HCT116 (cell line): ENCODE results near the gene RCOR1. TPM values are rescaled to one million over a fixed set of nuclear protein-coding genes. Genes with fewer than 3 reads are reported as not detected.

ENCODE experiments used
- ATAC-seq: fragments of 200-7000 bp; cut with Tn5 transposase; 2 replicates; pipeline ENCODE4 v1.9.1; 2020; ENCODE audit warnings: mild to moderate bottlenecking, moderate library complexity
- BruUV-seq: library from RNA; stranded (reverse); fragments of 400-500 nt; replicated peaks from 2 replicates; lab custom pipeline; 2021; lab: Mats Ljungman, UMichigan
- CTCF ChIA-PET: fragments of 300-600 bp; sonication (Branson Sonifier 250); formaldehyde crosslinking; loops from one replicate; lab custom pipeline; 2021; ENCODE audit warnings: antibody characterized with exemption; lab: Charles Lee
- POLR2A ChIA-PET: fragments of 300-600, 350-600 bp; sonication (Branson Sonifier 250); formaldehyde crosslinking; loops from one replicate; lab custom pipeline; 2021; ENCODE audit warnings: antibody characterized with exemption; lab: Charles Lee
- RAD21 ChIA-PET, 2 experiments: fragments of 300-600 bp; sonication (Branson Sonifier 250); formaldehyde crosslinking; loops; one replicate each; lab custom pipeline; 2023; ENCODE audit warnings: low total read pairs in 2 of 2; ENCODE audit not compliant: uncharacterized antibody in 2 of 2, unreplicated experiment in 2 of 2, low non-redundant PET in 1 of 2; lab: Charles Lee
- DNase-seq: peaks from one replicate; pipeline ENCODE4 v3.0.0-alpha.2; 2010; ENCODE audit warnings: low read depth, low spot score
- H2AFZ ChIP-seq: fragments of 200-600 bp; shearing (Covaris generic), sonication (generic); 2 replicates; pipeline ENCODE4 v1.6.1; 2017; ENCODE audit warnings: low read depth, mixed run types, mixed read lengths, antibody characterized with exemption, low read length; ENCODE audit not compliant: poor library complexity, severe bottlenecking
- H3K27ac ChIP-seq: 2 replicates; pipeline ENCODE4 v1.5.1; 2012; ENCODE audit warnings: low read depth, low read length
- H3K27me3 ChIP-seq: fragments of 200-600 bp; sonication (generic); 2 replicates; pipeline ENCODE4 v1.6.1; 2016; ENCODE audit warnings: mixed run types, low read length, mixed read lengths; ENCODE audit not compliant: insufficient read depth
- H3K36me3 ChIP-seq, 2 experiments: fragments of 200-500 bp in 1 of 2; fragments of 200-600 bp in 1 of 2; sonication (Bioruptor generic) in 1 of 2; sonication (generic) in 1 of 2; 2 replicates each; pipeline versions ENCODE4 v1.5.1 to v1.6.1; 2014 to 2016; ENCODE audit warnings: low read length in 2 of 2, inconsistent platforms in 1 of 2, mixed read lengths in 1 of 2, mixed run types in 1 of 2; ENCODE audit not compliant: insufficient read depth in 2 of 2, control insufficient read depth in 1 of 2
- H3K4me1 ChIP-seq, 2 experiments: fragments of 200-600 bp in 1 of 2; sonication (generic) in 1 of 2; 2 replicates each; pipeline versions ENCODE4 v1.5.1 to v1.6.1; 2012 to 2017; ENCODE audit warnings: low read length in 2 of 2, inconsistent platforms in 1 of 2, mild to moderate bottlenecking in 1 of 2, mixed read lengths in 1 of 2, mixed run types in 1 of 2, moderate library complexity in 1 of 2; ENCODE audit not compliant: insufficient read depth in 2 of 2, control insufficient read depth in 1 of 2
- H3K4me2 ChIP-seq: fragments of 200-600 bp; sonication (generic); 2 replicates; pipeline ENCODE4 v1.6.1; 2017; ENCODE audit warnings: mixed run types, low read length, mixed read lengths
- H3K4me3 ChIP-seq, 2 experiments: fragments of 200-600 bp in 1 of 2; sonication (generic) in 1 of 2; replicated peaks in 1 of 2; 2 replicates each; pipeline ENCODE4 v1.5.1; 2011 to 2016; ENCODE audit warnings: low read length in 2 of 2, control low read depth in 1 of 2, low read depth in 1 of 2, mild to moderate bottlenecking in 1 of 2, mixed read lengths in 1 of 2, mixed run types in 1 of 2
- H3K79me2 ChIP-seq: fragments of 200-600 bp; sonication (generic); 2 replicates; pipeline ENCODE4 v1.6.1; 2017; ENCODE audit warnings: mild to moderate bottlenecking, mixed run types, low read length, moderate library complexity, mixed read lengths; ENCODE audit not compliant: insufficient read depth
- H3K9ac ChIP-seq: fragments of 200-600 bp; sonication (generic); 2 replicates; pipeline ENCODE4 v1.6.1; 2016; ENCODE audit warnings: low read length, mixed read lengths
- H3K9me2 ChIP-seq: fragments of 200-600 bp; sonication (generic), shearing (Covaris generic); 2 replicates; pipeline ENCODE4 v1.6.1; 2017; ENCODE audit warnings: mixed run types, mild to moderate bottlenecking, moderate library complexity; ENCODE audit not compliant: insufficient read depth
- H3K9me3 ChIP-seq, 2 experiments: fragments of 200-500 bp in 1 of 2; fragments of 200-600 bp in 1 of 2; sonication (Bioruptor generic) in 1 of 2; sonication (generic) in 1 of 2; 2 replicates each; pipeline ENCODE4 v1.6.1; 2014 to 2017; ENCODE audit warnings: low read length in 2 of 2, mixed read lengths in 2 of 2, inconsistent platforms in 1 of 2, low read depth in 1 of 2, mild to moderate bottlenecking in 1 of 2, mixed run types in 1 of 2, moderate library complexity in 1 of 2; ENCODE audit not compliant: control insufficient read depth in 1 of 2, insufficient read depth in 1 of 2
- H4K20me1 ChIP-seq: fragments of 200-600 bp; sonication (generic), shearing (Covaris generic); 2 replicates; pipeline ENCODE4 v1.6.1; 2017; ENCODE audit warnings: mixed run types, mild to moderate bottlenecking, moderate library complexity; ENCODE audit not compliant: insufficient read depth
- CBX3 ChIP-seq: IDR thresholded peaks from 2 replicates; pipeline ENCODE4 v1.6.1; 2012; ENCODE audit warnings: low read depth
- CEBPB ChIP-seq: IDR thresholded peaks from 2 replicates; pipeline ENCODE4 v1.6.1; 2012; ENCODE audit warnings: low read depth
- EGR1 ChIP-seq: IDR thresholded peaks from 2 replicates; pipeline ENCODE4 v1.6.1; 2012; ENCODE audit warnings: low read depth
- EZH2 ChIP-seq: fragments of 200-600 bp; sonication (generic); IDR thresholded peaks from 2 replicates; pipeline ENCODE4 v1.6.1; 2017; ENCODE audit warnings: antibody characterized with exemption, mixed run types
- EZH2phosphoT487 ChIP-seq: fragments of 200-600 bp; IDR thresholded peaks from 2 replicates; pipeline ENCODE4 v1.6.1; 2018; ENCODE audit warnings: antibody characterized with exemption, borderline replicate concordance
- POLR2A ChIP-seq: IDR thresholded peaks from 2 replicates; pipeline ENCODE4 v1.7.0; 2011; ENCODE audit warnings: borderline replicate concordance; ENCODE audit not compliant: insufficient read depth, insufficient read length; ENCODE audit errors: extremely low read depth
- RAD21 ChIP-seq: IDR thresholded peaks from 2 replicates; pipeline ENCODE4 v1.6.1; 2012; ENCODE audit warnings: low read depth, mild to moderate bottlenecking
- SIN3A ChIP-seq: IDR thresholded peaks from 2 replicates; pipeline ENCODE4 v1.6.1; 2012; ENCODE audit warnings: low read depth
- SP1 ChIP-seq: IDR thresholded peaks from 2 replicates; pipeline ENCODE4 v1.6.1; 2012; ENCODE audit warnings: low read depth
- SRF ChIP-seq: IDR thresholded peaks from 2 replicates; pipeline ENCODE4 v1.6.1; 2012; ENCODE audit warnings: low read depth
- YY1 ChIP-seq: IDR thresholded peaks from 2 replicates; pipeline ENCODE4 v1.6.1; 2011; ENCODE audit warnings: low read length, low read depth, moderate library complexity, mild to moderate bottlenecking; ENCODE audit not compliant: insufficient replicate concordance; ENCODE audit errors: extremely low read depth
- ZNF274 ChIP-seq: fragments of 200-500 bp; sonication (Bioruptor generic); IDR thresholded peaks from 2 replicates; pipeline ENCODE4 v1.6.1; 2014; ENCODE audit warnings: mild to moderate bottlenecking, low read depth, low read length, inconsistent platforms
- intact Hi-C: fragments of 100-400 bp; cut with micrococcal nuclease; formaldehyde crosslinking; loops from 2 replicates; pipeline ENCODE4 v1.10.0; 2022
- total RNA-seq: library from RNA; stranded (reverse); gene quantifications from one replicate; pipeline ENCODE4 v1.2.1, GENCODE V29; 2021; ENCODE audit not compliant: unreplicated experiment
- TF ChIP-seq, protein P1 (sequence below): IDR thresholded peaks from 2 replicates; pipeline ENCODE4 v1.6.1; 2012; ENCODE audit warnings: low read depth

RCOR1 gene
- total RNA-seq, 1 experiment from 2014 or later = 30.7 TPM

DNA sequence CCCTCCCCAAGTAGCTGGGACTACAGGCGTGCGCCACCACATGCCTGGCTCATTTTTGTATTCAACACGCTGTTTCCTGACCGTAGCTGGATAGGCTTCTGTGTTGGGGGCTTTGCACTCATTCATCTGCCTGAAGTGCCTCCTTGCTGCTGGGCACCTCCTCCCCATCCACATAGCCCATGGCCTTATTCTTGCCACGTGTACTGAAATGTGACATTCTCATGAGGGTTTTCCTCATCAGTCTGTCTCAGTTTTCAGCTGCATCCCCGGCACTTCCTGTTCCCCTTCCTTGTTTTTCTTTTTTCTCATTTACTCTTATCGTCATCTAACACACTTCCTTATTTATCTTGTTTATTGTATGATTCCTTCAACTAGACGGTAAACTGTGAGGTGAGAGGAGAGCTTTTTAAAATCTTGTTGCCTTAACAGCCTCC lies 36.6 kb downstream of the RCOR1 start:
- H3K79me2 ChIP-seq = peaks cover 95% of the 10 kb centered on the region
- no peak overlapping the region for H2AFZ ChIP-seq
- no peak for DNase-seq
- peaks cover 19 to 31% of the 10 kb centered on the region in 2 experiments; a peak in 3 of 4 replicates for H3K4me1 ChIP-seq
- no peaks in the 10 kb centered on the region for H3K27me3 ChIP-seq
- H3K36me3 ChIP-seq = no peaks in the 10 kb centered on the region
- H3K4me2 ChIP-seq = no peak overlapping the region
- no peak overlapping the region for H3K9ac ChIP-seq
- no peak for ATAC-seq
- peaks cover 6% of the 10 kb centered on the region; the same call in 1 of the 2 replicates for H4K20me1 ChIP-seq
- no peak overlapping the region for H3K4me3 ChIP-seq
- H3K9me3 ChIP-seq = no peaks in the 10 kb centered on the region
- intact Hi-C loops = no loop called here
- TF ChIP-seq, protein P1, sequence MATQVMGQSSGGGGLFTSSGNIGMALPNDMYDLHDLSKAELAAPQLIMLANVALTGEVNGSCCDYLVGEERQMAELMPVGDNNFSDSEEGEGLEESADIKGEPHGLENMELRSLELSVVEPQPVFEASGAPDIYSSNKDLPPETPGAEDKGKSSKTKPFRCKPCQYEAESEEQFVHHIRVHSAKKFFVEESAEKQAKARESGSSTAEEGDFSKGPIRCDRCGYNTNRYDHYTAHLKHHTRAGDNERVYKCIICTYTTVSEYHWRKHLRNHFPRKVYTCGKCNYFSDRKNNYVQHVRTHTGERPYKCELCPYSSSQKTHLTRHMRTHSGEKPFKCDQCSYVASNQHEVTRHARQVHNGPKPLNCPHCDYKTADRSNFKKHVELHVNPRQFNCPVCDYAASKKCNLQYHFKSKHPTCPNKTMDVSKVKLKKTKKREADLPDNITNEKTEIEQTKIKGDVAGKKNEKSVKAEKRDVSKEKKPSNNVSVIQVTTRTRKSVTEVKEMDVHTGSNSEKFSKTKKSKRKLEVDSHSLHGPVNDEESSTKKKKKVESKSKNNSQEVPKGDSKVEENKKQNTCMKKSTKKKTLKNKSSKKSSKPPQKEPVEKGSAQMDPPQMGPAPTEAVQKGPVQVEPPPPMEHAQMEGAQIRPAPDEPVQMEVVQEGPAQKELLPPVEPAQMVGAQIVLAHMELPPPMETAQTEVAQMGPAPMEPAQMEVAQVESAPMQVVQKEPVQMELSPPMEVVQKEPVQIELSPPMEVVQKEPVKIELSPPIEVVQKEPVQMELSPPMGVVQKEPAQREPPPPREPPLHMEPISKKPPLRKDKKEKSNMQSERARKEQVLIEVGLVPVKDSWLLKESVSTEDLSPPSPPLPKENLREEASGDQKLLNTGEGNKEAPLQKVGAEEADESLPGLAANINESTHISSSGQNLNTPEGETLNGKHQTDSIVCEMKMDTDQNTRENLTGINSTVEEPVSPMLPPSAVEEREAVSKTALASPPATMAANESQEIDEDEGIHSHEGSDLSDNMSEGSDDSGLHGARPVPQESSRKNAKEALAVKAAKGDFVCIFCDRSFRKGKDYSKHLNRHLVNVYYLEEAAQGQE = no peak
- no peak for TF ChIP-seq EZH2phosphoT487
- TF ChIP-seq SRF = no peak
- TF ChIP-seq SIN3A = no peak
- TF ChIP-seq SP1 = no peak
- no peak for TF ChIP-seq ZNF274
- TF ChIP-seq CEBPB = no peak
- no peak for TF ChIP-seq RAD21
- no peak for TF ChIP-seq EZH2
- no peak for TF ChIP-seq YY1
- TF ChIP-seq CBX3 = no peak
- TF ChIP-seq EGR1 = no peak
- TF ChIP-seq POLR2A = no peak
- TF ChIP-seq, all 23 proteins: peak for 0
- ChIA-PET POLR2A (interaction anchor here (1.0 kb wide), 1 partner anchor 9 kb away, joined by 4 read pairs; no protein-coding TSS in a partner anchor), CTCF (interaction anchor here (0.5 to 1.3 kb wide), 3 partner anchors 27 to 65 kb away, joined by 3 to 5 read pairs (median 3); no protein-coding TSS in a partner anchor), RAD21 (interaction anchor here in 1 of 2 experiments (0.7 to 0.8 kb wide), 2 partner anchors 35 to 56 kb away, joined by 6 to 8 read pairs; no protein-coding TSS in a partner anchor)
- Histone ChIP-seq H3K27ac (no peak overlapping the region), H3K9me2 (no peaks in the 10 kb centered on the region)
- no TSS peak for BruUV-seq
